Endothelial cell of umbilical vein (primary cell): Measurements from ENCODE around the gene GPD2. TPM values are rescaled to one million over a fixed set of nuclear protein-coding genes. Genes with fewer than 3 reads are reported as not detected.

Experiments used
- BruUV-seq: library from RNA; stranded (reverse); fragments of 400-500 nt; replicated peaks from 2 replicates; lab custom pipeline; 2021; lab: Mats Ljungman, UMichigan
- CTCF ChIA-PET: fragments of 300-600, 350-600 bp; sonication (Branson Sonifier 250); formaldehyde crosslinking; loops from one replicate; lab custom pipeline; 2021; ENCODE audit warnings: antibody characterized with exemption, inconsistent platforms; lab: Charles Lee
- POLR2A ChIA-PET: fragments of 300-600, 350-600 bp; sonication (Branson Sonifier 250); formaldehyde crosslinking; loops from one replicate; lab custom pipeline; 2021; ENCODE audit warnings: antibody characterized with exemption, inconsistent platforms; lab: Charles Lee
- DNase-seq: peaks from one replicate; pipeline ENCODE4 v3.0.0-alpha.2; 2011; ENCODE audit warnings: low read depth, low spot score
- FAIRE-seq: peaks from 2 replicates; lab custom pipeline; 2011; peaks lifted over from hg19 to GRCh38; lab: Jason Lieb, UNC
- H2AFZ ChIP-seq: 2 replicates; pipeline ENCODE4 v1.6.0; 2012; ENCODE audit warnings: low read depth, low read length, control low read depth, inconsistent platforms
- H3K27ac ChIP-seq: 2 replicates; pipeline ENCODE4 v1.5.1; 2011; ENCODE audit warnings: low read depth, mild to moderate bottlenecking, control low read depth, low read length, moderate library complexity; ENCODE audit not compliant: insufficient read depth
- H3K27me3 ChIP-seq, 2 experiments: 2 replicates each; pipeline versions ENCODE4 v1.6.0 to v1.6.1; 2011; ENCODE audit warnings: low read length in 2 of 2, mixed read lengths in 1 of 2; ENCODE audit not compliant: control insufficient read depth in 2 of 2, insufficient read depth in 2 of 2
- H3K36me3 ChIP-seq, 2 experiments: 2 replicates in 1 of 2; 3 replicates in 1 of 2; pipeline ENCODE4 v1.5.1; 2011; ENCODE audit warnings: low read length in 2 of 2, mild to moderate bottlenecking in 1 of 2, moderate library complexity in 1 of 2; ENCODE audit not compliant: control insufficient read depth in 2 of 2, insufficient read depth in 2 of 2; ENCODE audit errors: extremely low read depth in 1 of 2
- H3K4me1 ChIP-seq: 3 replicates; pipeline ENCODE4 v1.5.1; 2011; ENCODE audit warnings: mild to moderate bottlenecking, low read length; ENCODE audit not compliant: control insufficient read depth, insufficient read depth; ENCODE audit errors: extremely low read depth
- H3K4me2 ChIP-seq: 2 replicates; pipeline ENCODE4 v1.6.1; 2011; ENCODE audit warnings: low read length, control low read depth, mixed read lengths; ENCODE audit not compliant: insufficient read depth
- H3K4me3 ChIP-seq, 3 experiments: fragments of 200-600 bp in 1 of 3; sonication (generic), shearing (Covaris generic) in 1 of 3; replicated peaks in 1 of 3; 2 replicates each; pipeline ENCODE4 v1.5.1; 2011 to 2016; ENCODE audit warnings: control low read depth in 3 of 3, low read length in 3 of 3, mild to moderate bottlenecking in 2 of 3, inconsistent platforms in 1 of 3, low read depth in 1 of 3, moderate library complexity in 1 of 3; ENCODE audit not compliant: insufficient read depth in 1 of 3
- H3K79me2 ChIP-seq: 2 replicates; pipeline ENCODE4 v1.6.0; 2012; ENCODE audit warnings: low read length, inconsistent platforms; ENCODE audit not compliant: control insufficient read depth, insufficient read depth
- H3K9ac ChIP-seq: replicated peaks from 2 replicates; pipeline ENCODE3; 2011; ENCODE audit warnings: low read length, control low read depth; ENCODE audit not compliant: insufficient read depth; ENCODE audit errors: extremely low read depth
- H3K9me1 ChIP-seq: replicated peaks from 3 replicates; pipeline ENCODE4 v1.6.0; 2011; ENCODE audit warnings: mild to moderate bottlenecking, low read length; ENCODE audit not compliant: control insufficient read depth, insufficient read depth; ENCODE audit errors: extremely low read depth
- H3K9me3 ChIP-seq: replicated peaks from 2 replicates; pipeline ENCODE4 v1.5.1; 2012; ENCODE audit warnings: low read length, inconsistent platforms; ENCODE audit not compliant: control insufficient read depth, insufficient read depth
- H4K20me1 ChIP-seq: replicated peaks from 2 replicates; pipeline ENCODE3; 2011; ENCODE audit warnings: mild to moderate bottlenecking, low read length; ENCODE audit not compliant: control insufficient read depth, insufficient read depth; ENCODE audit errors: extremely low read depth
- CTCF ChIP-seq, 2 donors: IDR thresholded peaks; 1 replicate in 1 of 2; 2 replicates in 1 of 2; pipeline ENCODE4 v1.5.1; 2011; ENCODE audit warnings: low read length in 2 of 2, mild to moderate bottlenecking in 2 of 2, moderate library complexity in 2 of 2, control low read depth in 1 of 2, inconsistent platforms in 1 of 2, low read depth in 1 of 2; ENCODE audit not compliant: insufficient read depth in 1 of 2; ENCODE audit errors: extremely low read depth in 1 of 2
- EZH2 ChIP-seq: IDR thresholded peaks from 2 replicates; pipeline ENCODE4 v1.6.1; 2012; ENCODE audit warnings: borderline replicate concordance, low read depth, mild to moderate bottlenecking, moderate library complexity, low read length, inconsistent platforms; ENCODE audit not compliant: severe bottlenecking
- FOS ChIP-seq: IDR thresholded peaks from 2 replicates; pipeline ENCODE4 v1.6.1; 2011; ENCODE audit warnings: mild to moderate bottlenecking, low read length, moderate library complexity, borderline replicate concordance; ENCODE audit not compliant: insufficient read depth
- JUN ChIP-seq: IDR thresholded peaks from 2 replicates; pipeline ENCODE4 v1.6.1; 2011; ENCODE audit warnings: borderline replicate concordance, low read depth; ENCODE audit not compliant: insufficient read length, insufficient read depth
- MYC ChIP-seq: IDR thresholded peaks from one replicate; pipeline ENCODE4 v1.6.1; 2011; ENCODE audit warnings: mild to moderate bottlenecking, low read depth, low read length
- dilution Hi-C: fragments of 300-500 bp; cut with MboI; formaldehyde crosslinking; loops from one replicate; pipeline ENCODE4 v1.15.0; 2019; ENCODE audit warnings: low sequenced_read_pairs; ENCODE audit not compliant: extremely low pct_ligation_motif_present
- intact Hi-C: fragments of 100-400 bp; cut with micrococcal nuclease; formaldehyde crosslinking; loops from one replicate; pipeline ENCODE4 v1.10.0; 2022
- polyA plus RNA-seq, 4 experiments: library from polyadenylated mRNA; depleted of rRNA in 3 of 4; stranded (reverse) in 3 of 4; unstranded in 1 of 4; fragments of >200 nt; gene quantifications; 2 replicates each; pipeline versions ENCODE4 v1.2.1 to v1.2.3, GENCODE V29; 2011 to 2012; ENCODE audit warnings: missing spikeins in 1 of 4
- total RNA-seq: library from RNA; stranded (reverse); gene quantifications from 2 replicates; pipeline ENCODE4 v1.2.3, GENCODE V29; 2021

Gene GPD2
- total and polyA plus RNA-seq, 2 donors (not counting 3 experiments of a cell fraction or from before 2014, with no cell fraction given), result 6.6 to 37.0 TPM

- Histone ChIP-seq H3K9me3 (no peaks in the 10 kb centered on the region), H3K4me3 (no peak overlapping the region), H4K20me1 (no peaks in the 10 kb centered on the region), H3K9me1 (no peaks in the 10 kb centered on the region), H3K27ac (no peak overlapping the region), H3K27me3 (no peaks in the 10 kb centered on the region), H3K4me1 (no peaks in the 10 kb centered on the region), H3K79me2 (no peaks in the 10 kb centered on the region), H3K36me3 (no peaks in the 10 kb centered on the region), H3K9ac (no peak overlapping the region), H3K4me2 (no peak overlapping the region), H2AFZ (no peak overlapping the region)
- peak; percentile 60 for DNase-seq
- POLR2A ChIA-PET, result no interaction called here
- peak; percentile 73 for FAIRE-seq
- no TSS peak for BruUV-seq
- TF ChIP-seq JUN (no peak), MYC (no peak), EZH2 (no peak), FOS (no peak), CTCF (IDR thresholded peaks at IDR 0.05; ENCODE audit: extremely low read depth in 1 of 2, insufficient read depth in 1 of 2, low read depth in 1 of 2, low read length in 2 of 2) (peak; percentile 19 to 40)
- CTCF ChIA-PET, result interaction anchor here (0.6 to 6.9 kb wide), 27 partner anchors 9 to 1223 kb away, joined by 3 to 118 read pairs (median 5); partner anchors contain the start of gene NR4A2
- intact Hi-C loops, result loop anchor here (1.0 to 10.0 kb wide), 9 partner anchors 189 to 1216 kb away; no protein-coding TSS in a partner anchor
- dilution Hi-C loops, result no loop called here
These were observed 153.4 kb downstream of the GPD2 start for GRCh38 chr2:156589381-156590079.
